GM19035 (cell line): Measurements from ENCODE around the gene RYR3.

ENCODE experiments used
- ATAC-seq: cut with Tn5 transposase; IDR thresholded peaks from one replicate; pipeline ENCODE4 v1.9.1; 2021; ENCODE audit not compliant: unreplicated experiment

Gene RYR3

DNA sequence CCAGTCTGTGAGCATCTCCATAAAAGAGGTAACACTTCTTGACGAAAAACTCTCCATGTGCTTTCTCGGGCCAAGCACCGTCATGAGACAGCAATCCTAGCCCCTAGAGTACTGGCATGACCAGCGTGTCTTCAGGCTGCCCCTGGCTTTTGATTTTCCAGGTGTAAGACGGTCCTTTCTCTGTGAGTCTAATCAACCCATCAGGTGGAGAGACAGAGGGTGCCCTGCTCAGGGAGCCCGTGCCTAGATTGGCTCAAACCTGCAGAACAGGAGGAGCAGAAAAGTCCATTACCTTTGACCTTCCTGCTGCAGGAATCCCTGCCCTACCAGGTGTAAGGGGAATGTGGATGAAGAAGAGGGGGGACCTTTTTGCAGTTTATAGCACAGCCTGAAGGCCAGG, 548.1 kb downstream of the RYR3 start:
- ATAC-seq: no peak

DNA sequence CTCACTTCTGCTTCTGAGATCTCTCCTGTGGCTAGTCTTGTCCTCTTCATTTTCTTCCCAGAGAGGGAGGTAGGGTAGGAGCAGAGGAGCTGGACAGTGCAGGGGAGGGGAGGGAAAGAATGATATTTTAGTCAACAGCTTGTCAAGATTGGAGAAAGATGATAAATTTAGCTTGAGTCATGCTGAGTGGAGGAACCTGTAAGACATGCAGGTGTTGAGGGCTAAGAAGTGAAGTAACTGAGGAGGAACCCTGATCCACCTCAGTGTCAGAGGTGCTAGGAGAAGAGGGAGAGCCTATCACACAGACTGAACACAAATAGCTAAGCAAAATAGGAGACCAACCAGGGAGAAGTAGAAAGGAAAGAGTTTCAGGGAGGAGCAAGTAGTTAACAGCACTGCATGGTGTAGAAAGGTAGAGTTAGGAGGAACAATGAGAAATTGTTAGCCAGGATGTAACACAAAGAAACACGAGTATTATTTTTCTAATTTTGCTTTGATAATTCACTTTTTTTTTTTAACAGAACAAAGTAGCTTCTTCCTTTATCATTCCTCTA, 549.3 kb downstream of the RYR3 start:
- no peak for ATAC-seq

DNA sequence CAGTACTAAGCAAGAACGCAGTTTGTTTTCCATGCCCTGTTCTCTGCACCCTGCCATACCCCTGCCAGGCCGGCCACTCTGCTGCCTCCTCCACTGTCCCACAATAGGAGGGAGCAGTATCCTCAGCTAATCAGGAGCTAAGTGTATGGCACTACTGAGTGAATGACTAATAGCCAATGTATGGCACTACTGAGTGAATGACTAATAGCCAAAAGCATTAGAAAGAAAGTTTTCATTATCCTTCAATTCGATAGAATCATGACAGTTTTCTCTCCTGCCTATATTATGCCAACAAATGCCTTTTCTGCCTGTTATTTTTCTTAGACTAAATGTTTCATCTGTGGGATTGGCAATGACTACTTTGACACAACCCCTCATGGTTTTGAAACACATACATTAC, 550.0 kb downstream of the RYR3 start:
- no peak for ATAC-seq

DNA sequence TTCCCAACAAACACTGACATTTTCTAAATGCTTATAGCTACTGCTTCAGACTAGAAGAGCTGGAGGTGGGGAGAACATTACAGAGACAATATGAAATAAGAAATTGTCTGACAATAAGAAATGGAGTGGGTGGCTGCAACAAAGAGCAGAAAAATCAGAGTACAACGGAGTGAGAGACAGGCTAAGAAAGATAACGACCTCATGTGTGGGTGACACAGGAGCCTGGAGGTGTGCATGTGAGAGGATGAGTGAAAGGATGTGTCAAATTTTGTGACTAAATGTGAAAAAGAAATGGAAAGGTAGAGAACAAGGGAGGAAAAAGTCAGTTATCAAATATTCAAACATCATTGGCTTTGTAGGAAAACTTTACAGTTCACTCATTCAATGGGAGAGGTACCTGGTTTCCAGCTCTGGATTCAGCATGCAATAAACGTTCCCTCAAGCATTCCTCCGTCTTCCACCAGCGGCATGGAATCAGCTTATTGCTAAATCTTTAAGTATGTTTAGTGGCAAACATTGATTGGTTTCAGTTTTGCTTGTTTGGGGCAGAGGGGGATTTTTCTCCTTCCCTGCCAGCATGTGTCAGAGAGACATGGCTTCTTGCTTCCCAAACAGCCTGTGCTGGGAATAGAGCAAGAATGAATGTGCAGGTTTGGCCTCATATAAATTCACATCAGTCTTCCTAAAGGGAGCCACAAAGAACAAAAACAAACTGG, 553.8 kb downstream of the RYR3 start:
- no peak for ATAC-seq

DNA sequence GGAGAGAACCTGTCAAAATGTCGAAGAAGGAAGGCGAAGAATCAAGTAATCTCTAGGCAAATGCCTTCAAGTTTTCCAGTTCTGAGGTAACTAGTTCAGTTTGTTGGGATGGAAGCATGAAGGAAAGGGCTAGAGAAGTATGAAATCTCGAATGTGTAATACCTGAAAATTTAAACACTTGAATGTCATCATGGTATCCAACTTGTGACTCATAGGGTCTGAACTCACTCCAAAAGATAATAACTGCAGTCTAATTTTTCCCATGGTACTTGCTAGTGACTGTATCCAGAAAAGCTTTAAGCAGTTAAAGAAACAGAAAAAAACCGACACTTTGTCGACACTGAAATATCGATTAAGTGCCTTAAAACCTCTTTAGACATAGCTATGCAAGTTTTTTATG, 554.6 kb downstream of the RYR3 start:
- ATAC-seq: no peak

DNA sequence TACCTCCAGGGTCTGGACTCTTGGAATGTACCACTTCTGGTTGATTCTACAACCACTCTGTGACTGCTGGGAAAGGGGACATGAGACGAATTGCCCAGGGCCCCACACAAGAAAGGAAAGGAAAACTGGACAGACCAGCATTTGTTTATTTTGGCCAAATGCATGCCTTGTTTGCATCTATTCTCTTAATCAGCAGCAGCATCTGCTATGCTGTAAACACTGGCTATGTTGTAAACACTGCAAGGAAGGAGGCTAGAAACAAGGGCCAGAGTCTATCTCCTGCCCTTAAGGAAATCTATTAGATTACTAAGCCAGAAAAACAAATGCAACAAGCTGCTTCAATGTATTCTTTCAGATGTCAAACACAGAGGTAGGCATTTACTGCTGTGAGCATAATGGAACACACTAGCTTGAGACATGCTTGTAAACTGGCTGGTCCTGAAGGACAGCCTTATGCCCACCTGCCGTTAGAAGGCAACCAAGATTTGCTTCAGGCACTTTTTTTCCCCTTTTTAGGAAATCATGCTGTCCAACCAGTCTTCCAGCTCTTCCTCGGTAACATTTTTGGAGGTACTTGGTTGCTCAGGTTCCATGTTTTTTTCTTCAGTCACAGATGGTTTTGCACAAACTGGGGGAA, 555.5 kb downstream of the RYR3 start:
- no peak for ATAC-seq

DNA sequence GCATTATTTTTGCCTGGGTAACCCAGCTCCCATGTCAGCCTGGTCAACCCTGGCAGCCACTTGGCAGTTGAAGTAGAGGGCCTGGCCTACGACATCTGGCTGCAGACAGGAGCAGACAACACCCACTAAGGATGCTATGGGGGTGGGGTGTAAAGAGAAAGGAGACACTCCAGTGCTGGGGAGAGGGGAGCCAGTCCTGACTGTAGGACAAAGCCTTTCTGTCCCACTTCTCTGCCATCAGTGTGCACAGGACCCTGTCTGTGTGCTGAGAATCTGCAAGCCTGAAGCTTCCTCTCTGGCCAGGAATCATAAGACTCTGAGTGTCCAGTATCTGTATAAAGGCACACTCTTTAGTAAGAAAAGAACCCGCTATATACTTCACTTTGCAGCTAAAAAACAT, 561.2 kb downstream of the RYR3 start:
- ATAC-seq: no peak

DNA sequence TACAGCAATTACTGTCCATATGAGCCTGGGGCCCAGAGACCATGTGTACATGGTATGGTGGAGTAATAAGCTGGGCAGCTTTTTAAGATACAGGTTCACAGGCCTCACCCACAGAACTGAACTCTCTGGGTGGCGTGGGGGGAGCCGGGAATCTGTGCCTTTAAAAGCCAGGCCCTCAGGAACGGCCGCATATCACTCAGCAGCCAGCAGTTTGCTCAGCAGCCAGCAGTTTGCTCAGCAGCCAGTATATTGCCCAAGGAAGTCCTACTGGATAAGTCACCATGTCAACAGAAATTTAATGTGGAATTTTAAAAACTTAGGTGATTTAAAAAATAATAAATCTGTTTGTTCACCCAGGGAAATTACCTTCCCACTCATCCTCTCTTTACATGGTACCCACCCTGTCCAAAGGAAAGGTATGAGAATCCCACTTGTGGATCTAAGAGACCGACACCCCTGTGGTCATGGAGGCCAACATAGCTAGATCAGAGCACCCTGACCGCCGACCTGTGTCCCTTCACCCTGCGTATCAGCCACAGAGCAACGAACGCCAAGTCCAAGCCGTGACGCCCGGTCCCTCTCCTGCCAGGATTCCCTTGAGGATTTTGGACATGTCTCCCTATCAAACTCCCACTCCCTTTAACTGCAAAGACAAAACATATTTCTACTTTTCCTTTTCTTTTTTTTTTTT, 561.8 kb downstream of the RYR3 start:
- ATAC-seq: no peak

DNA sequence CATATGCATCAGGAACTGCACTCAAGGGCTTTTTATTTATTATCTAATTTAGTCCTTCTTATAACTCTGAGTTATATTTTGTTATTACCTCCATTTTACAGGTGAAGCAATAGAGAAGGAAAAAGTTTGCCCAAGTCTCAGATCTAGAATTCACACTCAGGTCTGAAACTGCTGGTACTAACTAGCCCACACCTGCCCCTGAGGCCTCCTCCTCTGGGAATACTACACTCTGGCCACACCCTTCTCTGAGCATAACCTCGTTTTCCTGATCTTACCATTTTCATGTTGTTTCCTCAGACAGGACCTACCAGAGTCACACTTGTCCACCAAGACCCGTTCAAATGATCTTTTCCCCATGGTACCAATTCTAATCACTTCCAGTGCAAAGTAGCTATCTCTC, 563.4 kb downstream of the RYR3 start:
- no peak for ATAC-seq

DNA sequence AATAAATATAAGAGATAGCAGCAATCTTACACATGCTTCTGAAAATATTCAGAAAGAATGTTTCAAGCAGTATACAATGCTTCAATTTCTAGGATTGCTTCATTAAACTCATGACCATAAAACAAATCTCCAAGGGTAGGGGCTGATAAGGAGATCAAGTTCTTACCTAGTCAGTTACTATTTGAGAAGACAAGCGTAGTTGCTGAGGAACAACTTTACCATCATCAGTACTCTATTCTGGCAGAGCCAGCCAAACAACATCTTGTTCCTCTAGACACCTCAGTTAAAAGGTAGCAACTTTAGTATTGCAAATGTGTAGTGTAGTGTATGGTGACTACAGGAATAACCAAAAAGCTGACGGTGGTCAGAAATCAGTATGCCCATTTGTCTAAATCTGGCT, 572.2 kb downstream of the RYR3 start:
- no peak for ATAC-seq

DNA sequence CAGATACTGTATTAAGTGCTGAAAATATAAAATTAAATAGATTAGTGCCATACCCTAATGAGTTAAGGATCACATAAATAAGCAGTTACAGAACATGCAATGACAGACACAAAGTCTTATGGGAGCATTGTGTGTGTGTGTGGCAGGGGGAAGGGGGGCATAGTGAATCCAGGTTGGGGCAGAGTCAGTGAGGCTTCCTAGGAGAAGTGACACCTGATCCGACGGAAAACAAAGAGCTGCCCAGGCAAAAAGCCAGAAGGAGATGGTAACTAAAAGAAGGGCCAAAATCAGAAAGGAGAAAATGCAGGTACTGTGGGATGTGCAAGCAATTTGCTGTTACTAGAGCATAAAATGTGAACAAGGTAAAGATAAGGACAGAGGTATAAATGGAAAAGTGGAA, 577.4 kb downstream of the RYR3 start:
- ATAC-seq: no peak

DNA sequence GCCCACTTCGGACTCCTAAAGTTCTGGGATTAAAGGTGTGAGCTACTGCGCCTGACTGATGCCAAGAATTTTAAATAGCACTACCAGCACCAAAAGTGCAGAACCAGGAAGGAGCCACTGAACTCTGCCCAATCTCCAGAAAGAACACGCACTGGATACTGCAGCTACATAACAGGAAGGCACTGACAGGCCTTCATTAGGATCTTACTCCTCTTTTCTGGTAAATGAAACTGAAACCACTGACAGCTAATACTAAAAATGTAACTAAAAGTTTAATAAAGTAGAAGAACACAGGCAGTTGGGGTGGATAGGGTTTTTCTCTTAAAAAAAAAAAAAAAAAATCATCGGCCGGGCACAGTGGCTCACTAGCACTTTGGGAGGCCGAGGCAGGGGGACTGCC, 583.4 kb downstream of the RYR3 start:
- ATAC-seq: no peak

DNA sequence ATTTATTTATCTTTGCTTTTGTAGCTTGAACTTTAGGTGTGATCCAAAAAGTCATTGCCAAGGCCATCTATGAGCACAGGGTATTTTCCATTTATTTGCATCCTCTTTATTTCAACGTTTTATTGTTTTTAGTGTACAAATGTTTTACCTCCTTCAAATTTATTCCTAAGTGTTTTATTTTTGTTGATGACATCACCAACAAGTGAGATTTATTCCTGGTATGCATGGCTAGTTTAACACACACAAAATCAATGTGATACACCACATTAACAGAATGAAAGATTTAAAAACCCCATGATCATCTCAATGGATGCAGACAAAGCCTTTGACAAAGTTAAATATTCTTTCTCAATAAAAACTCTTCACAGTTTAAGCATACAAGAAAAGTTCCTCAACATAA, 591.3 kb downstream of the RYR3 start:
- ATAC-seq: no peak

DNA sequence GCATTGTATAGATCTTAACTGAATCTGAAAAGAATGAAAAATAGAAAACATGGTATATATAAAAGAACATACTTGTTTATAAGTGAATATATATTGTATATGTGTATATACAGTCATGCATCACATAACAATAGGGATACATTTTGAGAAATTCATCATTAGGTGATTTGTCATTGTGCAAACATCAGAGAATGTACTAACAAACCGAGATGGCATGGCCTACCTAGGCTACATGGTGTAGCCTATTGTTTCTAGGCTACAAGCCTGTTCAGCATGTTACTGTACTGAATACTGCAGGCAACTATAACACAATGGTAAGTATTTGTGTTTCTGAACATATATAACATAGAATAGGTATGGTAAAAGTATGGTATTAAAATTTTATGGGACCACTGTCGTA, 592.9 kb downstream of the RYR3 start:
- no peak for ATAC-seq

DNA sequence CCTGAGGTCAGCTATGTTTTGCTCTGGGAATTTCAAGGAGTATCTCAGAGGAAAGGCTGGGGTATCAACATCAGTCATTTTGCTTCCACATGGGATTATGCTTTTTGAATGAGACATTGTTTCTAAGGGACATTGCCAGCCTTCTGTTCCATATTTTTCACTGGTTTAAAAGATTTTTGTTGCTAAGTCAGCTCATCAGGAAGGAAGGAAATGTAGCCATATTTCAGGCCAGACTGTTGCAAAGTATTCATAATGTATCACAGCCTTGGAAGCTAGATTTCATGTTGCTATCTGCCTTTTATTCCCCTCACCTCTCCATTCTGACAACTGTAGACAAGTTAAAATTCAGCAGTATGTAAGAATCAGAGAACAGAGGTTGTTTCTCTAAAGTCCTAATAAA, 596.6 kb downstream of the RYR3 start:
- no peak for ATAC-seq

DNA sequence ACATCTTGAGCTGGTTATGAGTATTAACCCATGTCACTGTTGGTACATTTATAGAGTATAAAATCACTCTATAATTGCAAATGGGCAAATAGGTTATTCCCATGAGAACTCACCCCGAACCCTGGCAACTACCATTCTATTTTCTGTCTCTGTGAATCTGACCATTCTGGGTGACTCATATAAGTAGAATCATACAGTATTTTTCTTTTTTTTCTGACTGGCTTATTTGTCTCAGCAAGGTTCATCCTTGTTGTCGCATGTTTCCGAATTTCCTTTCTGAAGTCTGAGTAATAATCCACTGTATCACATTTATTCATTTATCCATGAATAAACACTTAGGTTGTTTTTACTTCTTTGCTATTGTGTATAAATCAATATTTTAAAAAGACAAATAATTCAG, 597.6 kb downstream of the RYR3 start:
- ATAC-seq: no peak

DNA sequence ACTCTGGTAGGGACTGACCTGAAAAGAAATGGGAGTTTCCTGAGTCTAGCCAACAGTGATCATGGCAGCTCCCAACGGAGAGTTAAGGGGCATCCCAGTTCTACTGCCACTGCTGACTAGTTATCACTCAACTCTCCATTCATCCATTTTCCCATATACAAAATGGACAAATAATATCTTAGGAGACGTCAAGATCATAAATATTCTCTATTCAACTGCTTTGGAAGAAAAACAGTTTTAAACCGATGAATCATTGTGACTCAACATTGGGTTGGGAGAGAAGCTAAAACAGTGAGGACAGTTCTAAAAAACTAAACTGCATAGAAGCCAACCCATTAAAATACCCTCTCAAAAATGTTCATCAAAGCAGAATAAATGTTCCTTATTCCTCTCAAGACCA, 600.0 kb downstream of the RYR3 start:
- ATAC-seq: no peak

DNA sequence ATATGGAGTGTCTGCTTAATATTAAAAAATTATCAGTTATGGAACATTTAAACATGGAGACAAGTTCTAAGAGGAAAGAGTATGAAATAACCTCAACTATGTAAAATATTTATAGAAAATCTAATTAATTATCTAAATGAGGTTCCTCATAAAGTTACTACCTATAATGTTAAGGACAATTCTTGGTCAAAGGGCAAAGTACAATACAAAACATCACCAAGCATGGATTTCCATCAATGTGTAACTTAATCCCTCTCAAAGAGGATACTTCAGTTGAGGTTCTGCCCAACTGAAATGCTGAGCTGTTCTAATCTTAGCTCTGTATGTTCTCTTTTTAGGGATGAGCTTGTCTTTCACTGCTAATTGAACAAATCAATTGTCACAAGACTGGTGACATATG, 601.6 kb downstream of the RYR3 start:
- no peak for ATAC-seq

DNA sequence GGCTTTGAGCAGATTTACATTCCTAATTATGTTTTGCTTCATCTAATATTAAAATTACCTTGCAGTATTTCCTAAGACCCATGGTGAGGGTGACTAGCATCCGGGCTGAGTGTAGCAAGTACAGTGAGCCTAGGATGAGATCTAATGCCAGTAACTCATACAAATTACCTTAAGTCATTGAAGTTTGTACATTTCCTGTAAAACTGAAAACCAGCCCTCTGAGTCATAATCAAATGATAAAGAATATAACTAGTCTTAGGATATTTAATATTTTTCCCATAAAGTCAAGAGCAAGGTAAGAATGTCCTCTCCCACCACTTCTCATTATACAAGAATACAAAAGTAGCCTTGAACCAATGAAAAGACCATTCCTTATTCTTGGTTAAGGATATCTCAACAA, 602.7 kb downstream of the RYR3 start:
- no peak for ATAC-seq
